Neuron (in vitro differentiated cells): ENCODE results near the gene CCDC182.

Experiments
- H2AFZ ChIP-seq: one replicate; pipeline ENCODE4 v1.6.1; 2013; ENCODE audit warnings: low read depth, mild to moderate bottlenecking, inconsistent platforms, low read length, moderate library complexity
- H3K27me3 ChIP-seq: one replicate; pipeline ENCODE4 v1.6.1; 2013; ENCODE audit warnings: low read length; ENCODE audit not compliant: insufficient read depth
- H3K36me3 ChIP-seq: one replicate; pipeline ENCODE4 v1.6.1; 2013; ENCODE audit warnings: low read length; ENCODE audit not compliant: insufficient read depth
- H3K4me1 ChIP-seq: one replicate; pipeline ENCODE4 v1.6.1; 2013; ENCODE audit warnings: low read length; ENCODE audit not compliant: insufficient read depth
- H3K4me3 ChIP-seq: 2 replicates; pipeline ENCODE4 v1.5.1; 2013; ENCODE audit warnings: mild to moderate bottlenecking, low read length, moderate library complexity
- H3K9me3 ChIP-seq: one replicate; pipeline ENCODE4 v1.6.1; 2013; ENCODE audit warnings: low read length

CCDC182 gene

GRCh38 chr17:57718878-57719277 lies 26.2 kb downstream of the CCDC182 start:
- Histone ChIP-seq H3K4me1 (peaks cover 25% of the 10 kb centered on the region), H2AFZ (no peak overlapping the region), H3K27me3 (no peaks in the 10 kb centered on the region), H3K4me3 (no peak overlapping the region), H3K9me3 (peaks cover 5% of the 10 kb centered on the region), H3K36me3 (no peaks in the 10 kb centered on the region)

GRCh38 chr17:57715981-57716380 lies 29.1 kb downstream of the CCDC182 start:
- no peaks in the 10 kb centered on the region for H3K36me3 ChIP-seq
- no peaks in the 10 kb centered on the region for H3K27me3 ChIP-seq
- H3K9me3 ChIP-seq, result peaks cover 5% of the 10 kb centered on the region

GRCh38 chr17:57714665-57715180 lies 30.4 kb downstream of the CCDC182 start:
- peaks cover 12% of the 10 kb centered on the region for H3K4me1 ChIP-seq
- no peak overlapping the region for H3K4me3 ChIP-seq
- H3K36me3 ChIP-seq, result no peaks in the 10 kb centered on the region
- no peaks in the 10 kb centered on the region for H3K27me3 ChIP-seq
- H2AFZ ChIP-seq, result no peak overlapping the region
- H3K9me3 ChIP-seq, result peaks cover 5% of the 10 kb centered on the region

More at GRCh38 chr17:57715981-57716380, 29.1 kb downstream of the CCDC182 start:
- Histone ChIP-seq H3K4me3 (no peak overlapping the region), H2AFZ (no peak overlapping the region), H3K4me1 (peaks cover 12% of the 10 kb centered on the region)

- Histone ChIP-seq H2AFZ (no peak overlapping the region), H3K36me3 (no peaks in the 10 kb centered on the region), H3K4me3 (no peak overlapping the region), H3K4me1 (peaks cover 17% of the 10 kb centered on the region), H3K27me3 (no peaks in the 10 kb centered on the region), H3K9me3 (peaks cover 5% of the 10 kb centered on the region)
These were observed 32.0 kb downstream of the CCDC182 start for GRCh38 chr17:57713140-57713539.

GRCh38 chr17:57708410-57708809 lies 36.7 kb downstream of the CCDC182 start:
- Histone ChIP-seq H3K36me3 (no peaks in the 10 kb centered on the region), H3K4me1 (peaks cover 21% of the 10 kb centered on the region), H2AFZ (peak overlapping the region; percentile 4), H3K9me3 (no peaks in the 10 kb centered on the region), H3K4me3 (peak overlapping the region; percentile 31), H3K27me3 (no peaks in the 10 kb centered on the region)

- Histone ChIP-seq H3K27me3 (no peaks in the 10 kb centered on the region), H2AFZ (peak overlapping the region; percentile 4), H3K4me3 (peak overlapping the region; percentile 31), H3K36me3 (no peaks in the 10 kb centered on the region), H3K4me1 (peaks cover 21% of the 10 kb centered on the region), H3K9me3 (no peaks in the 10 kb centered on the region)
These were observed 37.2 kb downstream of the CCDC182 start for GRCh38 chr17:57707892-57708291.

GRCh38 chr17:57706761-57707160 lies 38.3 kb downstream of the CCDC182 start:
- Histone ChIP-seq H3K4me3 (no peak overlapping the region), H3K27me3 (no peaks in the 10 kb centered on the region), H2AFZ (no peak overlapping the region), H3K36me3 (no peaks in the 10 kb centered on the region), H3K4me1 (peaks cover 21% of the 10 kb centered on the region), H3K9me3 (no peaks in the 10 kb centered on the region)

GRCh38 chr17:57705921-57706695 lies 39.0 kb downstream of the CCDC182 start:
- Histone ChIP-seq H3K4me3 (no peak overlapping the region), H3K4me1 (peaks cover 21% of the 10 kb centered on the region), H3K27me3 (no peaks in the 10 kb centered on the region), H3K9me3 (no peaks in the 10 kb centered on the region), H3K36me3 (no peaks in the 10 kb centered on the region), H2AFZ (no peak overlapping the region)

GRCh38 chr17:57704448-57704847 lies 40.7 kb downstream of the CCDC182 start:
- Histone ChIP-seq H3K4me3 (no peak overlapping the region), H3K4me1 (peaks cover 23% of the 10 kb centered on the region), H3K9me3 (no peaks in the 10 kb centered on the region), H3K27me3 (no peaks in the 10 kb centered on the region), H3K36me3 (no peaks in the 10 kb centered on the region), H2AFZ (no peak overlapping the region)

- no peaks in the 10 kb centered on the region for H3K9me3 ChIP-seq
- peaks cover 28% of the 10 kb centered on the region for H3K4me1 ChIP-seq
- no peak overlapping the region for H2AFZ ChIP-seq
- H3K27me3 ChIP-seq, result no peaks in the 10 kb centered on the region
- no peak overlapping the region for H3K4me3 ChIP-seq
- H3K36me3 ChIP-seq, result no peaks in the 10 kb centered on the region
These were observed 41.8 kb downstream of the CCDC182 start for GRCh38 chr17:57703273-57703672.

GRCh38 chr17:57701124-57701523 lies 44.0 kb downstream of the CCDC182 start:
- Histone ChIP-seq H3K27me3 (no peaks in the 10 kb centered on the region), H3K9me3 (no peaks in the 10 kb centered on the region), H3K4me1 (peaks cover 17% of the 10 kb centered on the region), H2AFZ (no peak overlapping the region), H3K36me3 (no peaks in the 10 kb centered on the region), H3K4me3 (no peak overlapping the region)

GRCh38 chr17:57699751-57700219 lies 45.3 kb downstream of the CCDC182 start:
- H3K4me1 ChIP-seq, result peaks cover 17% of the 10 kb centered on the region
- H3K4me3 ChIP-seq, result no peak overlapping the region
- H3K9me3 ChIP-seq, result peaks cover 5% of the 10 kb centered on the region
- no peak overlapping the region for H2AFZ ChIP-seq
- H3K27me3 ChIP-seq, result no peaks in the 10 kb centered on the region
- H3K36me3 ChIP-seq, result no peaks in the 10 kb centered on the region

- no peak overlapping the region for H3K4me3 ChIP-seq
These were observed 47.0 kb downstream of the CCDC182 start for GRCh38 chr17:57697891-57698711.

More at GRCh38 chr17:57697891-57698711, 47.0 kb downstream of the CCDC182 start:
- H2AFZ ChIP-seq, result no peak overlapping the region
- peaks cover 17% of the 10 kb centered on the region for H3K4me1 ChIP-seq
- H3K27me3 ChIP-seq, result no peaks in the 10 kb centered on the region
- no peaks in the 10 kb centered on the region for H3K36me3 ChIP-seq
- H3K9me3 ChIP-seq, result peaks cover 7% of the 10 kb centered on the region
